SH-SY5Y (cell line): Measurements from ENCODE around the gene CEP170.

Experiments used
- GATA2 ChIP-seq: IDR thresholded peaks from 2 replicates; pipeline ENCODE4 v1.6.1; 2011; ENCODE audit warnings: mild to moderate bottlenecking, low read depth, low read length
- GATA3 ChIP-seq: IDR thresholded peaks from 2 replicates; pipeline ENCODE4 v1.6.1; 2011; ENCODE audit warnings: low read depth, mild to moderate bottlenecking, low read length, moderate library complexity

CEP170 gene

DNA sequence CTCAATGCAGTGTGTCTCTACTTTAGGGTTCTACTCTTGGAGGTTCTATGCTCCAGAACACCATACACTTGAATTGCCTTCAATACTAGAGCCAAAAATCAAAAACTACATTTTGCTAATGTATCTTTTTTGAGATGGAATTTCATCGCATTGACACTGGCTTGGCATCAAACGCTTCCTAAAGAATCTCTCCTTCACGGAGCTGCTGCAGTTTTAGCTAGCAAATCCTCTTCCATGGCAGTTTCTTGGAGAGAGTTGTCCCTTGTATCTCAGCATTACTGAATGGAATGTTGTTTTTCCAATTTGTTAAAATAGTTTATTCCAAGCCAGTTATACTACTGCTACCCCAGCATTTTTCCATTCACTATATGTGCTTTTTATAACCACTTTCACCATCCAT, 18.4 kb upstream of the CEP170 start:
- no peak for TF ChIP-seq GATA3
- TF ChIP-seq GATA2, result no peak

DNA sequence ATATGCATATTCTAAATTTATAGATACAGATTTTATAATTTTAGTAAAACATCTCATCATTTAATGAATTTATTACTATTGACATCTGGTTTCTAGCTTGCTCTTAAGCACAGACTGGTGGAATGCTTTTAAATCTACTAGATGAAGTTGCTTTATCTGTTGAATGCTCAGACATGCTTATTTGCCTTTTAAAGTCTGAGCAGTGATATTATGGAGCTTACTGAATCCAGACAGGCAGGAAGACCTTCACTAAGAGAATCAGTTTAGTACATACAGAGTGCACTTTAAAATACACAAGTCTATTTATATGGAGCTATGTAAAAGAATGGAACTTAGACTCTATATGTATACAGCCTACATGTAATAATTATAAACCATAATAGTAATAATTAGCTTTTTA, 17.3 kb upstream of the CEP170 start:
- TF ChIP-seq GATA3 (no peak), GATA2 (no peak)

DNA sequence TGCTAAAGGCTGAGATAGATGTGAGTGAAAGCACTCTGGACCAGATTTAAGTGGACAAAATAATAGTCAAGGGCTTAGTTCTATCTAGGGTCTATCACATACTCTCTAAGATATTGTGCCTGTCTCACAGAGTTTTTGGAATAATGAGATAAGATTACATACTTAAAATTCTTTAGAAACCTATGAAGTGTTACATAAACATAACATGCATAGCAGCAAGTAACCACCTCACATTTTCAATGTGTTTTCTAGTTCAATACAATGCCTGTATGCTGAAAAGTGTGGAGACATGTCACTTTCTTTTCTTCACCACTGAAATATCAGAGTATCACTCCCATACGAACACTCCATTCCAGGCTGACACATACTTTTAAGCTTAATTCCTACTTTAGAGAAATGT, 16.9 kb upstream of the CEP170 start:
- TF ChIP-seq GATA2 (no peak), GATA3 (no peak)

DNA sequence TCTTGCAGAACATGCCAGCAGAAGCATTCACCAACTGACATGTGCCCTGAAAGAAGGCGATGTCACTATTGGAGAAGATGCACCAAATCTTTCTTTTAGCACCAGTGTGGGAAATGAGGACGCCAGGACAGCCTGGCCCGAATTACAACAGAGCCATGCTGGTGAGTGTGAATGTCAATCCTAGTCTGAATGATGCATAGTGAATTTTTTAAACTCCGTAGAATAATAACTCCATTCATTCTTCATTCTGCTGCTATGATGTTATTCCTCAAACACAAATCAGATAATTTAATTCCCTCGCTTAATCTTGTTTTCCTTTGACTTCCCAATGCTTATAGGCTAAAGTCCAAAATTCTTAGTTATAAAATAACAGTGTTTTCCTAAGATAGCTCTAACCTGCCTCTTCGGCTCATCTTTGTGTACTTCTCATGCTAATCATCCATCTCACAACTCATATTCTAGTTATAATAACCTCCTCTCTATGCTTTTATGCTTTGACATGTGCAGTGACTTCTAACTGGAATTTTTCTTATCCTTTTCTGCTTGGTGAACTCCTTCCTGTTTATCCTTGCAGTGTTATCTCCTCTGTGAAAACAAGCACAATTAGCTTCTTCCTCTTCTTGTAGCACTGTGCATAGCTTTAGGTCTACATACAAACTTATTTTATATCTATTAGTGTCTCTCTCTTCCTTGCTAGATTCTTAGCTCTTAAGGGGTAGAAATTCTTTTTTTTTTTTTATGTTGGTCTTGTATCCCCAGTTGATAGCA, 15.2 kb upstream of the CEP170 start:
- TF ChIP-seq GATA2 (no peak), GATA3 (no peak)

DNA sequence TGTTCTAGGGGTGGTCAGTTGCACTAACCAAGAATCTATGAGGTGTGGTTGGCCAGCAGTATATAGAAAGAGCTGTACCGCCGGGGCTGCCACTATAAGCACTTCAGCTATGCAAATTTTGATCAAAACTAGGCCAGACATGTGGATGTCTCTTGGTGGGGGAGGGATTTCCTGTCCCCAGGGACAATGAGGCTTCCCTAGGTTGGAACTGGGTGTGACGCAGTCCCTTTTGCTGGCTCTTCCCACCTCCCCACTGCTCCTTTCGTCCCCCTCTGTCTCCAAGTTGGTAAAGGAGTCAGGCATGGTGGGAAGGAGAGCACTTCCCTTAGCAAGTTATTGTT, 14.3 kb upstream of the CEP170 start:
- TF ChIP-seq GATA3 (no peak), GATA2 (no peak)

DNA sequence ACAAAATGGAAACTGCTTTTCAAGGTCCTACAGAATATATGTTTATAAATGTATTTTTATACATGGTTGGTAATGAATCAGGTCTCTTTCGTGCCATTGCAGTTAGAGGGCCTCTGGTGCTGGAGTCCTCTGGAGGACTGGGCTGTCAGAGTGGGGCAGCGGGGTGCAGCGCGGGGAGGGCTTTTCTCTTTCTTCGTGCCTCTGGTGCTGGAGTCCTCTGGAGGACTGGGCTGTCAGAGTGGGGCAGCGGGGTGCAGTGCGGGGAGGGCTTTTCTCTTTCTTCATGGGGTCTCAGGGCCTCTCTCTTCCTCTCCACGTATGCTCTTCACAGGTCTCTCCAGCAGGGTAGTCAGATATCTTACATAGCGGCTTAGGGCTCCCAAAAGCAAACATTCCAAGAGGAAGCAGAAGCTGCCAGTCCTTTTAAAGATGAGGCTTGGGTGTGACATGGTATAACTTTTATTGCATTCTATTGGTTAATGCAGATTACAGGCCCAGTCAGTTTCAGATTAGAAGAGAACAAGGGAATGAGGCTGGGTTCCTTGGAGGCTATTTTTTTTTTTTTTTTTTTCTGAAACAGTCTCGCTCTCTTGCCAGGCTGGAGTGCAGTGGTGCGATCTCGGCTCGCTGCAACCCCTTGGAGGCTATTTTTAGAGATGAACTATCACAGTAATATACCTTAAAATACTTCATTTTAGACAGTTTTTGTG, 13.8 kb upstream of the CEP170 start:
- TF ChIP-seq GATA2, result no peak
- TF ChIP-seq GATA3, result no peak

DNA sequence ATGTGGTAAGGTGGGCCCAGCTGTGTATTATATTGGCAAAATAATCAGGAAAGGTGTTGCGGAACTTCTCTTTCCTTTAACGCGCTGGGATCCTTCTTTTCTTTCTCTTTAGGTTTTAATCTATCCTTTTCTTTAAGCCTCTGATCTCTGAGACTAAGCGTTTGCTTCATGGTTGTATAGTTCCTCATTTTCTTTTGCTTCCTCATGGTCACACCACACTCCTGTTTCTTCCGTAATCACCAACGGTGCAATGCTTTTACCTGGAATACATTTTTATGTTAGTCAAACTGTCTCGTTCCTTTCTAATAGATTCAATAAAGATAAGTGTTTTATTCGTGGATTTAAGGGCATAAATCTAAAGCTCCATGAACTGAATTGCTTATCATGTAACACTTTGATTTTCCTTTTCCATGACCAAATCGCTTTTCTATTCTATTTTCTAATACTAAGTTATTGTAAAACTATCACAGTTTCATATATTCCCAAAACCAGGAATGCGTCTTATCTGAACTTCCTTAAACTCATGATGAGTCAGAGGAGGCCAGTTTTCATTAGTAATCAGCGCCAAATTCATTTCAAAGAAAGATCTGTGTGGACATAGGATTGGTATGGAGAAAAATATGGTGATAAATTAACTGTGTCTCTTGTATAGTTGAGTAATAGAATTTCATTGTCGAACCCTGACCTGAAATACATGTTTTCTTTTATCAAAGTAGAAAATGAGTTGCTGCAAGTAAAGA, 13.0 kb upstream of the CEP170 start:
- TF ChIP-seq GATA2 (no peak), GATA3 (no peak)

DNA sequence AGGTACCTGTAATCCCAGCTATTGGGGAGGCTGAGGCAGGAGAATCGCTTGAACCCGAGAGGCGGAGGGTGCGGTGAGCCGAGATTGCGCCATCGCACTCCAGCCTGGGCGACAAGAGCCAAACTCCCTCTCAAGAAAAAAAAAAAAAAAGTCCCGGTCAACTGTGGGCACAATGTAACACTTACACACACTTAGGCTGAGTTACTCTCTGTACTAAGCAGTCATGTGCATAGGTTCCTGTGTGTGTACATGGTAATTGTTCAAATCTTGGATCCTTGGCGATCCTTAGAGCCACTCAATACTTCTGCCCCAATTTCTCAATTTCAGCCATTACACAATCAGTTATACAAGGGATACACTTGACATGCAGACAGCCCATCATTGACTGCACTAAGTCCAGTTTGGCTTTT, 12.4 kb upstream of the CEP170 start:
- TF ChIP-seq GATA2 (no peak), GATA3 (no peak)

DNA sequence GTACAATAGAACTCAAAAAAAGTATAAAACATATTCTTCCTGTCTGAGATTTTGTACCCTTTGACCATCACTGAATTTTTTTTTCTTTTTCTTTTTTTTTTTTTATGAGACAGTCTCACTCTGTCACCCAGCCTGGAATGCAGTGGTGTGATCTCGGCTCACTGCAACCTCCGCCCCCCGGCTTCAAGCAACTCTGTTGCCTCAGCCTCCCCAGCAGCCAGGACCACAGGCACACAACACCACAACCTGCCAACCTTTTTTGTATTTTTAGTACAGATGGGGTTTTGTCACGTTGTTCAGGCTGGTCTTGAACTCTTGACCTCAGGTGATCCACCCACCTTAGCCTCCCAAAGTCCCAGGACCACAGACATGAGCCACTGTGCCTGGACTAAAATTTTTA, 11.2 kb upstream of the CEP170 start:
- TF ChIP-seq GATA2, result no peak

DNA sequence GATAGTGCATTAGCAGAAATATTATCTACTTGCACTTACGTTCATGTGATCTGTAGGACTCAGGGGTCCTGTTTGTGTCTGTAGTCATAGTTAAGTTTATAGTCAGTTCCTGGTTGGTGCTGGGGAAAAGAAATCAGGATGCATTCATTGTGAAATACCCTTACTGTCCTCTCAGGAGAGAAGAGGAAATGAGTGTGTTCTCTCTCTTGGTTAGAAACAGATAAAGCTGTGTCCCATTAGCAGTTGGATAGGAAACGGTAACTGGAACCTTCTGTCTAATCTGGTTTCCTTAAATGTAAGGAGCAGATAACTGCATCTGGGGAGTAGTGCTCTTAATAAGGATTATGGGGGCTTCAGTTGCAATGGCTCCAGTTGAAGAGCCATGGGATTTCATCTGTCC, 9.6 kb upstream of the CEP170 start:
- TF ChIP-seq GATA2, result no peak
- TF ChIP-seq GATA3, result no peak

DNA sequence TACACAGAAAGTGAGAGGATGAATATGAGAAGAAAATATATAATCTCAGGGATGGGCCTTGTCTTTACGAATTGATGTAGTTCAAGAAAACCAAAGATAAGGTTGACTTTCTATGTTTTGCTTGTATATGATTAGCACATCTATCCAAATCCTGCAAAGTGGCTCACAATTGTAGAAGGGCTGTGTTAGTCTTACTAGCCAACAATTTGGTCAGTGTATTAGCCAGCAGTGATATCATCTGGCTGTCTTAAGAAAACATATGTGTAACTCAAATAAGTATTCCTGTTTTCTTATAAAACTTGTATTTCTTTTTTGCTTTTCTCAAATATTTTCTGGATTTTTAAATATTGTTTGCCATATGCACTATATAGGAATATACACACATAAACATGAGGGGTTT, 6.3 kb upstream of the CEP170 start:
- TF ChIP-seq GATA3 (no peak), GATA2 (no peak)

DNA sequence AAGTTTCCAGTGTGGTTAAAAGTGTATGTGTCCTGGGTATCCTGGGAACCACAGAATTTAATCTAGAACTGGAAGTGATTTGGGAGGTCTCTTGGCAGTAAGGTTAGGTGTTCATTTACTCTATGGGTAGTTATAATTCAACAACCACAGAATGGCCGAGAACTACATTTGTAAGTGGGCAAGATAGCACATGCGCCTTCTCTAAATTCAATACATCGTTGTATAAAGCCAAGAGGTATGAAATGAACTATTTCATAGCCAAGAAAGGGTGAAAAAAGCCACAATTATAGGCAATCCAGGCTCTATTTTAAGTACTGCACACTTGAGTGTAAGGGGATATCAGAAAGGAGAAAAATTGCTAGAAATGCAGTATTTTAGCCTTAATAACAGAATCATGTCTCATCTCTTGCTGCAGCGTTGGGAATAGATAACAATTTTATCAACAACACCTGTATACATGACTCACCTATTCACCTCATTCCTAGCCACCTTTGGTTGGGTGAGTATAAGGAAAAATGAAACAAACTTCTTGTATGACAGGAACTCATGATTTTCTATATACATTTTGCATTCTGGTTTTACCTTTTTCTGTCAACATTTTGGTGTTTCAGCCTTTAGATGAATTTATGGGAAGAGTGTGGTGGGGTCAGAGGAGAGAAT, 5.3 kb upstream of the CEP170 start:
- TF ChIP-seq GATA2 (no peak), GATA3 (no peak)

DNA sequence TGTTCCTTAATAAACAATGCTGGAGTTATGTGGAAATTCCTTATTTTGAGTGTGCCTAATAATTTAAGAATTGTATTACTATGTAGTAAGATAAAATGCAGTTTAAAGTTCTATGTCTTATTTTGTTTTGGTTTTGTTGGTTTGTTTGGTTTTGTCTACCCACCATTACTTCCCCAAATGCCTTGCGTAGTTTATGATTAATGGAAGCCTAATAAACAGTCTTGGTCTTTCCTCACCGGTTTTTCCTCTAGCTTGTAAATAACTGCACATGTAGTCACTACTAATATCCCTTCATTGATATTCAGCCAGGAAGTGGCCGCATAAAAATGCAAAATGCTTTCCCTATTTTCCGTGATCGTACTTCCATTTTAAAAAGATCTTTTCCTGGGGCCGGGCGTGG, 3.6 kb upstream of the CEP170 start:
- TF ChIP-seq GATA2 (no peak), GATA3 (no peak)

DNA sequence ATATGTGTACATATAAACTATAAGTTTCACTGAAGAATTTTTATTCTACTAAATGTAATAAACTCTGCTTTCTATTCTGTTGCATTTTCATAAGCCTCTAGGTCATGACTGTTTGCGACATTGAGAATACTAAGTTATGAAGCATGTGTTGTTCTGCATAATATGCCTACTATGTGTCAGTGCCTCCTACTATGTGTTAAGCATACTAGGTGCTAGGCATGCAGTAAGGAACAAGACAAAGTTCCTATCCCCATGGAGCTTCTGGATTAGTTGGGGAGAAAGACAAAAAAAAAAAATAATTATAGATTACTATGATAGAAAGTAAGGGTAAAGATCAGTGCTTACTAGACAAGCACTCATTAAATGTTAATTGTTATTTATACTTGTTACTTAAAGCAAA, 2.1 kb upstream of the CEP170 start:
- no peak for TF ChIP-seq GATA3
- no peak for TF ChIP-seq GATA2
